Activated naive CD8-positive, alpha-beta T cell treated with anti-CD3 and anti-CD28 coated beads, Interleukin-2, amount 10 ng/mL, durations not matched to agents 7 days and 5 days (primary cell): ENCODE results near the gene ADSL. TPM values are rescaled to one million over a fixed set of nuclear protein-coding genes. Genes with fewer than 3 reads are reported as not detected.

ENCODE experiments used
- ATAC-seq: fragments of 150-1000 bp; cut with Tn5 transposase; one replicate; pipeline ENCODE4 v1.10.0; 2021; ENCODE audit warnings: low read depth, moderate library complexity
- POLR2A ChIA-PET: fragments of 350-600 bp; sonication (Branson Sonifier 250); formaldehyde crosslinking; loops from one replicate; lab custom pipeline; 2021; ENCODE audit warnings: antibody characterized with exemption; lab: Charles Lee
- DNase-seq: peaks from one replicate; pipeline ENCODE4 v3.0.0; 2021
- H3K27ac Mint-ChIP-seq: one replicate; pipeline ENCODE4 v1.8.0; 2022; ENCODE audit warnings: mild to moderate bottlenecking, mixed read lengths
- H3K27me3 Mint-ChIP-seq: one replicate; pipeline ENCODE4 v1.8.0; 2022; ENCODE audit warnings: mild to moderate bottlenecking, moderate library complexity, mixed read lengths
- H3K36me3 Mint-ChIP-seq: one replicate; pipeline ENCODE4 v1.8.0; 2021; ENCODE audit warnings: mild to moderate bottlenecking, mixed read lengths
- H3K4me1 Mint-ChIP-seq: one replicate; pipeline ENCODE4 v1.8.0; 2021; ENCODE audit warnings: mixed read lengths
- H3K4me3 Mint-ChIP-seq: one replicate; pipeline ENCODE4 v1.8.0; 2022; ENCODE audit warnings: mild to moderate bottlenecking, moderate library complexity, mixed read lengths
- H3K9me3 Mint-ChIP-seq: one replicate; pipeline ENCODE4 v1.8.0; 2021; ENCODE audit warnings: mixed read lengths
- total RNA-seq, 2 experiments: library from RNA; stranded (reverse); gene quantifications; one replicate each; pipeline ENCODE4 v1.2.3, GENCODE V29; 2021

The ADSL gene
- total RNA-seq, 2 experiments from 2014 or later, result 83.6 to 93.9 TPM

- no peak overlapping the region for H3K27ac Mint-ChIP-seq
- ATAC-seq (no peak), DNase-seq (no peak)
- no peaks in the 10 kb centered on the region for H3K9me3 Mint-ChIP-seq
- peaks cover 23% of the 10 kb centered on the region for H3K36me3 Mint-ChIP-seq
- POLR2A ChIA-PET, result interaction anchor here (1.5 kb wide), 1 partner anchor 11 kb away, joined by 3 read pairs; no protein-coding TSS in a partner anchor
- no peaks in the 10 kb centered on the region for H3K27me3 Mint-ChIP-seq
- peaks cover 13% of the 10 kb centered on the region for H3K4me1 Mint-ChIP-seq
- no peak overlapping the region for H3K4me3 Mint-ChIP-seq
These were observed 64.6 kb downstream of the ADSL start for GRCh38 chr22:40410731-40411505.

- H3K27me3 Mint-ChIP-seq, result no peaks in the 10 kb centered on the region
- no peaks in the 10 kb centered on the region for H3K9me3 Mint-ChIP-seq
- no peak overlapping the region for H3K27ac Mint-ChIP-seq
- peaks cover 25% of the 10 kb centered on the region for H3K36me3 Mint-ChIP-seq
- DNase-seq, result no peak
- H3K4me1 Mint-ChIP-seq, result peaks cover 18% of the 10 kb centered on the region
- POLR2A ChIA-PET, result interaction anchor here (1.5 kb wide), 1 partner anchor 12 kb away, joined by 3 read pairs; no protein-coding TSS in a partner anchor
- ATAC-seq, result no peak
- no peak overlapping the region for H3K4me3 Mint-ChIP-seq
These were observed 65.2 kb downstream of the ADSL start for GRCh38 chr22:40411506-40411861.

- POLR2A ChIA-PET, result interaction anchor here (1.5 kb wide), 1 partner anchor 13 kb away, joined by 3 read pairs; no protein-coding TSS in a partner anchor
- ATAC-seq (no peak), DNase-seq (no peak)
- Mint-ChIP-seq H3K36me3 (peaks cover 25% of the 10 kb centered on the region), H3K27me3 (no peaks in the 10 kb centered on the region), H3K4me3 (no peak overlapping the region), H3K4me1 (peaks cover 21% of the 10 kb centered on the region), H3K9me3 (no peaks in the 10 kb centered on the region), H3K27ac (no peak overlapping the region)
These were observed 66.1 kb downstream of the ADSL start for GRCh38 chr22:40412441-40412840.

GRCh38 chr22:40413873-40414272 lies 67.6 kb downstream of the ADSL start:
- ATAC-seq (no peak), DNase-seq (no peak)
- Mint-ChIP-seq H3K4me1 (peaks cover 21% of the 10 kb centered on the region), H3K27ac (no peak overlapping the region), H3K9me3 (no peaks in the 10 kb centered on the region), H3K36me3 (peaks cover 25% of the 10 kb centered on the region), H3K27me3 (no peaks in the 10 kb centered on the region), H3K4me3 (no peak overlapping the region)
- POLR2A ChIA-PET, result no interaction called here

- Mint-ChIP-seq H3K9me3 (no peaks in the 10 kb centered on the region), H3K36me3 (peaks cover 25% of the 10 kb centered on the region), H3K27ac (peak overlapping the region; percentile 31), H3K4me1 (peaks cover 21% of the 10 kb centered on the region), H3K4me3 (no peak overlapping the region), H3K27me3 (no peaks in the 10 kb centered on the region)
- ATAC-seq (no peak), DNase-seq (no peak)
- POLR2A ChIA-PET, result interaction anchor here (1.4 kb wide), 1 partner anchor 44 kb away, joined by 6 read pairs; the partner anchor contains the start of gene SGSM3
These were observed 68.0 kb downstream of the ADSL start for GRCh38 chr22:40414311-40414710.

- POLR2A ChIA-PET, result interaction anchor here (1.0 to 1.6 kb wide), 3 partner anchors 7 to 45 kb away, joined by 4 to 6 read pairs (median 5); partner anchors contain the start of gene SGSM3
- ATAC-seq (peak; percentile 4), DNase-seq (no peak)
- Mint-ChIP-seq H3K27me3 (no peaks in the 10 kb centered on the region), H3K27ac (peak overlapping the region; percentile 86), H3K36me3 (peaks cover 30% of the 10 kb centered on the region), H3K4me3 (no peak overlapping the region), H3K4me1 (peaks cover 22% of the 10 kb centered on the region), H3K9me3 (no peaks in the 10 kb centered on the region)
These were observed 68.7 kb downstream of the ADSL start for GRCh38 chr22:40414838-40415505.

- H3K4me3 Mint-ChIP-seq, result peak overlapping the region; percentile 34
- H3K4me1 Mint-ChIP-seq, result peaks cover 22% of the 10 kb centered on the region
- POLR2A ChIA-PET, result interaction anchor here (1.0 to 1.6 kb wide), 3 partner anchors 8 to 45 kb away, joined by 4 to 6 read pairs (median 5); partner anchors contain the start of gene SGSM3
- ATAC-seq (peak; percentile 77), DNase-seq (no peak)
- no peaks in the 10 kb centered on the region for H3K9me3 Mint-ChIP-seq
- H3K36me3 Mint-ChIP-seq, result peaks cover 30% of the 10 kb centered on the region
- H3K27me3 Mint-ChIP-seq, result no peaks in the 10 kb centered on the region
- peak overlapping the region; percentile 86 for H3K27ac Mint-ChIP-seq
These were observed 69.4 kb downstream of the ADSL start for GRCh38 chr22:40415531-40416266.

- DNase-seq, result no peak
- Mint-ChIP-seq H3K27me3 (no peaks in the 10 kb centered on the region), H3K27ac (peak overlapping the region; percentile 86), H3K36me3 (peaks cover 32% of the 10 kb centered on the region), H3K4me3 (peak overlapping the region; percentile 34), H3K9me3 (no peaks in the 10 kb centered on the region), H3K4me1 (peaks cover 22% of the 10 kb centered on the region)
- ATAC-seq, result no peak
- POLR2A ChIA-PET, result interaction anchor here (0.5 to 1.6 kb wide), 3 partner anchors 9 to 440 kb away, joined by 4 to 5 read pairs (median 4); partner anchors contain the start of gene ST13
These were observed 69.9 kb downstream of the ADSL start for GRCh38 chr22:40416267-40416570.

GRCh38 chr22:40416636-40417035 lies 70.3 kb downstream of the ADSL start:
- DNase-seq, result no peak
- no peaks in the 10 kb centered on the region for H3K27me3 Mint-ChIP-seq
- H3K9me3 Mint-ChIP-seq, result no peaks in the 10 kb centered on the region
- no peak overlapping the region for H3K4me3 Mint-ChIP-seq
- peak overlapping the region; percentile 86 for H3K27ac Mint-ChIP-seq
- peaks cover 32% of the 10 kb centered on the region for H3K36me3 Mint-ChIP-seq
- POLR2A ChIA-PET, result interaction anchor here (0.5 to 1.6 kb wide), 2 partner anchors 10 to 440 kb away, joined by 4 to 5 read pairs; partner anchors contain the start of gene ST13
- H3K4me1 Mint-ChIP-seq, result peaks cover 22% of the 10 kb centered on the region
- ATAC-seq, result no peak

GRCh38 chr22:40417041-40417440 lies 70.7 kb downstream of the ADSL start:
- POLR2A ChIA-PET, result interaction anchor here (0.5 kb wide), 1 partner anchor 440 kb away, joined by 4 read pairs; the partner anchor contains the start of gene ST13
- Mint-ChIP-seq H3K4me1 (peaks cover 22% of the 10 kb centered on the region), H3K4me3 (no peak overlapping the region), H3K36me3 (peaks cover 32% of the 10 kb centered on the region), H3K27ac (peak overlapping the region; percentile 86), H3K9me3 (no peaks in the 10 kb centered on the region), H3K27me3 (no peaks in the 10 kb centered on the region)
- ATAC-seq (no peak), DNase-seq (no peak)

- Mint-ChIP-seq H3K36me3 (peaks cover 33% of the 10 kb centered on the region), H3K27ac (peak overlapping the region; percentile 14), H3K4me3 (no peak overlapping the region), H3K9me3 (no peaks in the 10 kb centered on the region), H3K4me1 (peaks cover 24% of the 10 kb centered on the region), H3K27me3 (no peaks in the 10 kb centered on the region)
- no peak for ATAC-seq
- no peak for DNase-seq
- POLR2A ChIA-PET, result interaction anchor here (0.8 to 1.0 kb wide), 2 partner anchors 9 to 42 kb away, joined by 3 to 5 read pairs; no protein-coding TSS in a partner anchor
These were observed 71.6 kb downstream of the ADSL start for GRCh38 chr22:40417881-40418280.

- ATAC-seq, result peak; percentile 25
- no peaks in the 10 kb centered on the region for H3K9me3 Mint-ChIP-seq
- peak overlapping the region; percentile 14 for H3K27ac Mint-ChIP-seq
These were observed 72.3 kb downstream of the ADSL start for GRCh38 chr22:40418366-40419201.

More at GRCh38 chr22:40418366-40419201, 72.3 kb downstream of the ADSL start:
- Mint-ChIP-seq H3K27me3 (no peaks in the 10 kb centered on the region), H3K4me1 (peaks cover 28% of the 10 kb centered on the region), H3K4me3 (no peak overlapping the region), H3K36me3 (peaks cover 37% of the 10 kb centered on the region)
- no peak for DNase-seq
- POLR2A ChIA-PET, result interaction anchor here (0.6 to 1.3 kb wide), 4 partner anchors 9 to 493 kb away, joined by 3 to 7 read pairs (median 4); no protein-coding TSS in a partner anchor
